Thyroid gland (tissue), 4 donors: ENCODE data around the gene WNK3. TPM values are rescaled to one million over a fixed set of nuclear protein-coding genes. Genes with fewer than 3 reads are reported as not detected.

Experiments used
- DNase-seq, 2 donors: peaks; one replicate each; pipeline ENCODE4 v3.0.0-alpha.2; 2019
- H3K27ac ChIP-seq, 3 donors: fragments of 200-600 bp; sonication (generic); 1 replicate in 2 of 3; 2 replicates in 1 of 3; pipeline ENCODE4 v1.5.1; 2016 to 2019; ENCODE audit warnings: mild to moderate bottlenecking in 1 of 3, moderate library complexity in 1 of 3
- H3K27me3 ChIP-seq: fragments of 200-600 bp; sonication (generic); one replicate; pipeline ENCODE4 v1.5.1; 2019
- H3K36me3 ChIP-seq, 2 donors: fragments of 200-600 bp; sonication (generic); one replicate each; pipeline ENCODE4 v1.5.1; 2016 to 2019
- H3K4me1 ChIP-seq, 2 donors: fragments of 200-600 bp; sonication (generic); one replicate each; pipeline ENCODE4 v1.5.1; 2017 to 2019
- H3K4me3 ChIP-seq, 3 donors: fragments of 200-600 bp; sonication (generic); replicated peaks in 1 of 3; 1 replicate in 2 of 3; 2 replicates in 1 of 3; pipeline ENCODE4 v1.5.1; 2016; ENCODE audit warnings: mild to moderate bottlenecking in 1 of 3
- H3K9me3 ChIP-seq: fragments of 200-600 bp; sonication (generic); one replicate; pipeline ENCODE4 v1.5.1; 2017
- CTCF ChIP-seq, 6 experiments: fragments of 200-600 bp in 3 of 6; fragments of 450-650 bp in 3 of 6; sonication (generic) in 3 of 6; IDR thresholded peaks; one replicate each; pipeline ENCODE4 v1.5.1; 2016 to 2019; ENCODE audit warnings: antibody characterized with exemption in 6 of 6, mild to moderate bottlenecking in 2 of 6, inconsistent platforms in 1 of 6, moderate library complexity in 1 of 6
- POLR2A ChIP-seq, 2 donors: fragments of 450-650 bp; IDR thresholded peaks; one replicate each; pipeline ENCODE4 v1.6.1; 2017; ENCODE audit warnings: antibody characterized with exemption in 2 of 2, mild to moderate bottlenecking in 2 of 2, moderate library complexity in 1 of 2
- WGBS, 2 donors: methylation state at CpG; one replicate each; pipeline ENCODE4 v1.1.5; 2017; 5-methylcytosine and 5-hydroxymethylcytosine counted together
- intact Hi-C: fragments of 100-400 bp; cut with DNase I; formaldehyde crosslinking; loops from one replicate; pipeline ENCODE4 v1.15.1; 2023
- total RNA-seq, 4 donors: library from RNA; depleted of rRNA; stranded (reverse); fragments of >200 nt; gene quantifications; one replicate each; pipeline ENCODE4 v1.2.3, GENCODE V29; 2016

WNK3 gene
- total RNA-seq, 4 donors from 2014 or later: 2.3 to 7.0 (median 4.6) TPM

- no peak for DNase-seq
- intact Hi-C loops: no loop called here
- 83 to 93% methylated on average over 6 of the region's 6 CpGs for WGBS, 2 donors
- H3K4me3 ChIP-seq: no peak overlapping the region
- H3K27ac ChIP-seq: no peak overlapping the region
- no peaks in the 10 kb centered on the region for H3K36me3 ChIP-seq
- H3K9me3 ChIP-seq: no peaks in the 10 kb centered on the region
- H3K27me3 ChIP-seq: no peaks in the 10 kb centered on the region
- TF ChIP-seq POLR2A (IDR thresholded peaks at IDR 0.05) (no peak), CTCF (IDR thresholded peaks at IDR 0.05) (no peak)
- no peaks in the 10 kb centered on the region for H3K4me1 ChIP-seq
Measured at GRCh38 chrX:54198262-54198661, 159.6 kb downstream of the WNK3 start.

- H3K36me3 ChIP-seq: no peaks in the 10 kb centered on the region
- H3K27me3 ChIP-seq: no peaks in the 10 kb centered on the region
- H3K27ac ChIP-seq: no peak overlapping the region
- TF ChIP-seq CTCF (IDR thresholded peaks at IDR 0.05) (no peak), POLR2A (IDR thresholded peaks at IDR 0.05) (no peak)
- no peaks in the 10 kb centered on the region for H3K9me3 ChIP-seq
- no peak overlapping the region for H3K4me3 ChIP-seq
- no peaks in the 10 kb centered on the region for H3K4me1 ChIP-seq
- intact Hi-C loops: no loop called here
- no peak for DNase-seq
Measured at GRCh38 chrX:54194982-54195588, 162.8 kb downstream of the WNK3 start.

- no peaks in the 10 kb centered on the region for H3K9me3 ChIP-seq
- H3K27me3 ChIP-seq: no peaks in the 10 kb centered on the region
- no peak for TF ChIP-seq POLR2A (IDR thresholded peaks at IDR 0.05)
- TF ChIP-seq CTCF (IDR thresholded peaks at IDR 0.05): no peak
- H3K4me3 ChIP-seq: no peak overlapping the region
- no peak for DNase-seq
- H3K4me1 ChIP-seq: no peaks in the 10 kb centered on the region
- no peak overlapping the region for H3K27ac ChIP-seq
- no peaks in the 10 kb centered on the region for H3K36me3 ChIP-seq
- 89 to 97% methylated on average over 4 of the region's 4 CpGs for WGBS, 2 donors
- intact Hi-C loops: no loop called here
Measured at GRCh38 chrX:54193085-54193821, 164.6 kb downstream of the WNK3 start.

- Histone ChIP-seq H3K4me3 (no peak overlapping the region), H3K36me3 (no peaks in the 10 kb centered on the region), H3K9me3 (no peaks in the 10 kb centered on the region), H3K27ac (no peak overlapping the region), H3K4me1 (peaks cover 0 to 7% of the 10 kb centered on the region in 2 donors), H3K27me3 (no peaks in the 10 kb centered on the region)
- no peak for TF ChIP-seq CTCF (IDR thresholded peaks at IDR 0.05)
- no peak for TF ChIP-seq POLR2A (IDR thresholded peaks at IDR 0.05)
- WGBS, 2 donors: 89 to 95% methylated on average over 2 of the region's 2 CpGs
- intact Hi-C loops: no loop called here
- no peak for DNase-seq
Measured at GRCh38 chrX:54184474-54184873, 173.4 kb downstream of the WNK3 start.

GRCh38 chrX:54182864-54183613, 174.8 kb downstream of the WNK3 start, which contains the start of gene FAM120C:
FAM120C (minus strand) TSS chrX:54183254; CDS start chrX:54183198, 56 bp downstream.
- peak within 1 kb of the TSS; percentile 22 to 56 (median 51) for H3K4me3 ChIP-seq
- no peak for TF ChIP-seq CTCF (IDR thresholded peaks at IDR 0.05)
- TF ChIP-seq POLR2A (IDR thresholded peaks at IDR 0.05): peak in 1 of 2 donors; percentile 34
- intact Hi-C loops: no loop called here
- no peaks in the 10 kb centered on the region for H3K27me3 ChIP-seq
- DNase-seq: peak; percentile 54 to 64
- H3K4me1 ChIP-seq: peaks cover 0 to 11% of the 10 kb centered on the region in 2 donors
- H3K9me3 ChIP-seq: no peaks in the 10 kb centered on the region
- WGBS, 2 donors: 0 to 1% methylated on average over 14 to 23 of the region's 70 CpGs
- H3K27ac ChIP-seq: peak within 1 kb of the TSS; percentile 51 to 76 (median 74)
- no peaks in the 10 kb centered on the region for H3K36me3 ChIP-seq
